NCI-H2227 (cell line): ENCODE data around the gene NOX4.

Experiments used
- DNase-seq: peaks from one replicate; lab custom pipeline; 2025; ENCODE audit not compliant: unreplicated experiment; lab: John Stamatoyannopoulos, UW

Gene NOX4

GRCh38 chr11:89490981-89491690 lies at the start of gene NOX4:
TSS of gene NOX4 (minus strand) at chr11:89491375. CDS start at chr11:89491246, 129 bp downstream.
- no peak for DNase-seq

- no peak for DNase-seq
Observed at GRCh38 chr11:89540826-89541225, 49.7 kb upstream of the NOX4 start.

GRCh38 chr11:89537936-89538335 lies 46.8 kb upstream of the NOX4 start:
- DNase-seq = no peak

- no peak for DNase-seq
Observed at GRCh38 chr11:89536926-89537325, 45.8 kb upstream of the NOX4 start.

GRCh38 chr11:89535221-89535620 lies 44.0 kb upstream of the NOX4 start:
- DNase-seq = no peak

- DNase-seq = no peak
Observed at GRCh38 chr11:89529626-89530380, 38.6 kb upstream of the NOX4 start.

DNA sequence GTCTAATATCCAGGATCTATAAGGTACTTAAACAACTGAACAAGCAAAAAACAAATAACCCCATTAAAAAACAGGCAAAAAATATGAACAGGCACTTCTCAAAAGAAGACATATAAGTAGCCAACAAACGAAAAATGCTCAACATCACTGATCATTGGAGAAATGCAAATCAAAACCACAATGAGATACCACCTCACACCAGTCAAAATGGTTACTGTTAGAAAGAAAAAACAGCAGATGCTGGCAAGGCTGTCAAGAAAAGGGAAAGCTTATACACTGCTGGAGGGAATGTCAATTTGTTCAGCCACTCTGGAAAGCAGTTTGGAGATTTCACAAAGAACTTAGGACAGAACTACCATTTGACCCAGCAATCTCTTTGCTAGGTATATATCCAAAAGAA lies 30.6 kb upstream of the NOX4 start:
- DNase-seq = no peak

DNA sequence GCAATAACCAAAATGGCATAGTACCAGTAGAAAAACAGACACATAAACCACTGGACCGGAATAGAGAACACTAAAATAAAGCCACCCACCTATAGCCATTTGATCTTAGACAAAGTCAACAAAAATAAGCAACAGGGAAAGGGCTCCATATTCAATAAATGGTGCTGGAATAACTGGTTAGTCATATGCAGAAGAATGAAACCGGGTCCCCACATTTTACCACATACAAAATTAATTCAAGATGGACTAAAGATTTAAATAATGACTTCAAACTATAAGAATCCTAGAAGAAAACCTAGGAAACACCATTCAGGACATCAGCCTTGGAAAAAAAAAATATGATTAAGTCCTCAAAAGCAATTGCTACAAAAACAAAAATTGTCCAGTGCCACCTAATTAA lies 30.1 kb upstream of the NOX4 start:
- no peak for DNase-seq

DNA sequence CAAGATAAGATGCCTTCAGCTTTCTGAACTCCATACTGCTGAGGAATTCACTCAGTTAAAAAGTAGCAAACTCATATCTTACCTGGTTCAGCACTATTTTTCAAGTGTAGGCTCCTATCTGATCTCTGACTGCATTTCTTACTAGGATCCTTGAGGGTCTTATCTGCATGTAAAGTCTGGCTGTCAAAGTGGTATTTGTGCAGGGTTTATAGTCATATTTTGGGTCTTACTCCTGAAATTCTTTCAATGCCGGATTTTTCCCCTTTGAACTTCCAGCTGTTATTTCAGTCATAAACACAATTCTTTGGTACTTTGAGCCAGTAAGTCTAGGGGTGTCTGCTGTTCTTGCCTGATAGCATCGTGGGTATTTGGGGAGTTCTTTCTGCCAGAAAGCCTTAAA lies 25.3 kb upstream of the NOX4 start:
- DNase-seq = no peak

GRCh38 chr11:89508544-89508943 lies 17.4 kb upstream of the NOX4 start:
- DNase-seq = no peak

DNA sequence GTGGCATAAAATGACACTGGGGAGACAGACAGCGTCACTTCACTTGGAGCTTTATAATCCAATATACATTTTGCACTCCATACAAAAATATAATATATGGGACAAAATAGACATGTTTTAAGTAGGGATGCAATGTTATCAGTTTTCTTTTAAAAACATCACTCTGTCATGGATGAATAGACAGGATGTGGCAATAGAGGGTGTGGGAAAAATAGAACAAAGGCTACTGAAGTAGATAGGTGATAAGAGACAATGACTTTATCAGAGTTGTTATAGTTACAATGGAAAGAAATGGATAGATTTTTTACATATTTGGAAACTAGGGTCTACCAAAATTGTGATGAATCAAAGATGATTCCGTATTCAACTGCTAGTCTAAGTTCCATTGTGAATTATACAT lies 13.1 kb upstream of the NOX4 start:
- DNase-seq = no peak

DNA sequence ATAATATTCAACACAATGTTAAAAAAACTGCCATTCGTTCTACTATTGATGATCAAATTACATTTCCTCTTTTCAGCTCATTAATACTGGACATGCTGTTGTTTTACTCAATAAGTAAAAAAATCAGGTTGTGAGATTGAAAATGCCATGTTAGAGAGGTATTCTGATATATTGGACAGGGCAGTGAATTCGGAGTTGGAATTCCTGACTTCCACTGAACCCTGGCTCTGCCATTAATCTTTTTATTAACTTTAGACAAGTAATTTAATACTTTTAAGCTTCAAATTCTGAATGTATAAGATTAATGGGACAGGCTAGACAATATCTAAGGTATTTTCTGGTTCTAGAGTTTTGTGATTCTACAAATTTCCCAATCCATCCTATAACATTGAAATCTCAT lies 12.2 kb upstream of the NOX4 start:
- DNase-seq = no peak

DNA sequence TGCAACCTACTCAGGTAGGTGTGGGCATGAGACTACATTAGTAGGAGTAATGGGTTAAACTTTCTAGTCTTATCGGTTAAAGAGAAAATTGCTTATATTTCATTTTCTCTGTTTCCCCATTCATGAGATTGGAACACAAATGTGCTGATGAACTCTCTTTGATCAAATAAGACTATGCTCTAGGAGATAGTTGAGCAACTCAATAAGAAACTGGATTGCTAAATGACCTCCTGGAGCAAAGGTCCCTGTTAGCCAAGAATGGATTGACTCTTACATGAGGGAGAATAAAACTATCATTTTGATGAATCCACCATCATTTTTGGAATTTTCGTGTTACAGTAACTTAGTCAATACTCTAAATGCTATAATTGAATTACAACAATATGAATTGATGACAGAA lies 11.1 kb upstream of the NOX4 start:
- DNase-seq = no peak

- no peak for DNase-seq
Observed at GRCh38 chr11:89500336-89500735, 9.2 kb upstream of the NOX4 start.

DNA sequence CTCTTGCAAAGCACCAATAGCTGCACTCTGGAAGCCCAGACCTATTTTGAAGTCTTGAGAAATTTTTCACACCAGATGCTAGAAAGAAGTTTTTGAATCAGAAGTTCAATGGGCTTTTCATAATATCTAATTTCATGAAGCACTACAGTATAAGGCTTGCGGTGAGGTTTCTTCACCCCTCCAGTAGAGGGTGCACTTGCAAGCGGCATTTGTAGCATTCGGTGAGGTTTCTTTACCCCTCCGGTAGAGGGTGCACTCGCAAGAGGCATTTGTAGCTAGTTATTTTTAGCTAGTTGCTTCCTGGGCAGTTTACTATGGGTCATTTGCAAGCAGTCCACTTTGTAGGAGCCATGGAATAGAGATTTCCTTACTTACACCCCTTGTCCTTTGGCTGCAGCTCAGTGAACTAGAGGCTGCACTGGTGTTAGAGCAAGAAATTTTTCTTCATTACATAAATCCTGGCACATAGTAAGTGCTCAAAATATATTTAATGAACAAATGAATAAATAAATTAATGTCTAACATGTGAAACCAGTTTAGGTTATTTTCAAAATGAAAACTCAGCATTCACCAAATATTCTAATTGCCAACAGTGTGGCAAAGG lies 7.8 kb upstream of the NOX4 start:
- no peak for DNase-seq

GRCh38 chr11:89495951-89496350 lies 4.8 kb upstream of the NOX4 start:
- no peak for DNase-seq

DNA sequence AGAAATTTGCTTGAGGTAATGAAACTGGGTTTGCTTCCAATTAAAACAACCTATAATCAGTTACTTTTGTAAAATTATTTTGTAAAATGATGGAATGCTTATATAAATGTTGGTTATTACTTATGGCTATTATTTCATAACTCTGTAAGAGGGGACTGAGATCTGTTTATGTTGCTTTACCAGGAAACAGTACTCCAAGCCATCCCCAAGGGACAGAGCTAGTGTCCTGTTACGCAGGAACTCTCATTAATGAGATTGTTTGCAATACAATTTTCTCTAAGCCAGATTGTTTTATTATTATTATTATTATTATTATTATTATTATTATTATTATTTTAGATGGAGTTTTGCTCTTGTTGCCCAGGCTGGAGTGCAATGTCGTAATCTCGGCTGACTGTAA lies 2.3 kb upstream of the NOX4 start:
- no peak for DNase-seq

GRCh38 chr11:89490602-89490980 lies 584 bp downstream of the NOX4 start:
- no peak for DNase-seq

GRCh38 chr11:89489930-89490329 lies 1.2 kb downstream of the NOX4 start:
- DNase-seq = no peak

DNA sequence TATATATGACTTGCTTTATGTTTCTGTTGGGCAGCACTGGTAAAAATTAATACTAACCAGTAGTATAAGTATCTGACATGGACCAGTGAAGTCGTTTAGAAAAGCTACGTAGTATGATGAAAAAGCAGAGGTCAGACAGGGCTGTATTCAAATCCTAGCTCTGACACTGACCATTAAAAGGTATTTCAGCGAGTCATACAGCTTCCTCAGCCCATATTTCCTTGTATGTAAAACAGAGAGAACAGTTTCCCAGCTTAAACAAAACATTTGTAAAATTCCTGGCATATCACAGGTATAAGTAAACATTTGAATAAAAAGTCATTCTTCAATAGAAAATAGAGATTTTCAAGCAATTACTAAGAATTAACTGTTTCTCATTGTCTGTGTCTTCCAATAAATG lies 4.2 kb downstream of the NOX4 start:
- DNase-seq = no peak

DNA sequence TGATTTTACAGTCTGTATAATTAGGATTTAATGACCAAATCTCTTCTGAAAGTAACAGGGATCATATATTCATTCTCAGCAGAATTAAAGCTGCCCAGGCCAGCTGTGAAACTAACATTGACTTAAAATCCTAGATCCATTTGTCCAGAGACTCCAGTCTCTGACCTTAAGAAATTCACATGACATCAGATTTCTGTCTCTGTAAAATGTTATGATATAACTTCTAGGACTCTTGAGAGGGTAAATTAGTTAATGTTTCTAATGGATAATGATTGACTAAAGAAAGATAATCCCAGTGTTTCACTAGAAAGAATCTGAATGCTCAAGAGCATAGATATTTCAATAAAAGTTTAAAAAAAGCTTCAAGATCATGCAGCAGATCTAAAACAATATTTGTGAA lies 6.3 kb downstream of the NOX4 start:
- DNase-seq = no peak

DNA sequence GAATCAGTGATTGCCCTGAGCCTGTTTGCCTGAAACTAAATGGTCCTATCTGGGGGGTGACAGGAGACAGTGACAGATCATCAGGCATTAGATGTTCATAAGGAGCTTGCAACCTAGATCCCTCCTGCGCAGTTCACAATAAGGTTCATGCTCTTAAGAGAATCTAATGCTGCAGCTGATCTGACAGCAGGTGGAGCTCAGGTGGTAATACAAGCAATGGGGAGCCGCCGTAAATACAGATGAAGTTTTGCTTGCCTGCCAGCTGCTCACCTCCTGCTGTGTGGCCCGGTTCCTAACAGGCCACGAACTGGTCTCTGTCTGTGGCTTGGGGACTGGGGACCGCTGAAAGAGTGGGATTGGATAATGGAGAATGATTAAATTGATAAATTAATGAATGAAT lies 14.0 kb downstream of the NOX4 start:
- DNase-seq = no peak
